ENCODE data around the gene PCDH12.

The PCDH12 gene

DNA sequence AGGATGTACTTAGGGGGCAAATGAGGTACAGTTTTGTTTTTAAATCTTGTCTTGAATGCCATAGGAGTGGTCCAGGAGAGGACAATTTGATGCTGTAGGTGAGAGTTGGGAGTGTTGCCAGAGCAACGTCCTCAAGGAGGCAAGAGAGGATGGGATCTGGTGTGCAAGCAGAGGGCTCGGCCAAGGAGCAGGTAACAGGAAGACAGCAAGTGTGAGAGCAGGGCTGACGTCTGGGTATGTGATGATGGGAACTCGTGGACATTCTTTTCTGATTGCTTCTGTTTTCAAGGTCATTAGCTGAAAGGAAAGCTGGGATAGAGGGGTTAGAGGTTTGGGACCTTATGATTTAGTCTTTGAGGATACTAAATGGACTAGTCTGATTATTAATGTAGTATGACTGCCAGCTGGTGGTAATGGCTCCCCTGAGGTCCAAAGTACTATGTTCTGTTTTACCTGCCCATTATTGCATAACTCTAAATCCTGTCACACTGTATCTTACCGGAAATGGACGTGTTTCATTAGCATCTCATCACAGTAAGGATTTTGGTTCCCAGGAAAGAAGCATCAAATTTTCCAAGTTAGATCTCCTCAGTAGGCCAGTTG, 39.5 kb upstream of the PCDH12 start:
- no peak for TF ChIP-seq ZFX (IDR thresholded peaks at IDR 0.05)
- TF ChIP-seq, protein P1, sequence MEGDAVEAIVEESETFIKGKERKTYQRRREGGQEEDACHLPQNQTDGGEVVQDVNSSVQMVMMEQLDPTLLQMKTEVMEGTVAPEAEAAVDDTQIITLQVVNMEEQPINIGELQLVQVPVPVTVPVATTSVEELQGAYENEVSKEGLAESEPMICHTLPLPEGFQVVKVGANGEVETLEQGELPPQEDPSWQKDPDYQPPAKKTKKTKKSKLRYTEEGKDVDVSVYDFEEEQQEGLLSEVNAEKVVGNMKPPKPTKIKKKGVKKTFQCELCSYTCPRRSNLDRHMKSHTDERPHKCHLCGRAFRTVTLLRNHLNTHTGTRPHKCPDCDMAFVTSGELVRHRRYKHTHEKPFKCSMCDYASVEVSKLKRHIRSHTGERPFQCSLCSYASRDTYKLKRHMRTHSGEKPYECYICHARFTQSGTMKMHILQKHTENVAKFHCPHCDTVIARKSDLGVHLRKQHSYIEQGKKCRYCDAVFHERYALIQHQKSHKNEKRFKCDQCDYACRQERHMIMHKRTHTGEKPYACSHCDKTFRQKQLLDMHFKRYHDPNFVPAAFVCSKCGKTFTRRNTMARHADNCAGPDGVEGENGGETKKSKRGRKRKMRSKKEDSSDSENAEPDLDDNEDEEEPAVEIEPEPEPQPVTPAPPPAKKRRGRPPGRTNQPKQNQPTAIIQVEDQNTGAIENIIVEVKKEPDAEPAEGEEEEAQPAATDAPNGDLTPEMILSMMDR (conservative IDR thresholded peaks at IDR 0.05) = no peak
- no peak overlapping the region for H3K27ac ChIP-seq

DNA sequence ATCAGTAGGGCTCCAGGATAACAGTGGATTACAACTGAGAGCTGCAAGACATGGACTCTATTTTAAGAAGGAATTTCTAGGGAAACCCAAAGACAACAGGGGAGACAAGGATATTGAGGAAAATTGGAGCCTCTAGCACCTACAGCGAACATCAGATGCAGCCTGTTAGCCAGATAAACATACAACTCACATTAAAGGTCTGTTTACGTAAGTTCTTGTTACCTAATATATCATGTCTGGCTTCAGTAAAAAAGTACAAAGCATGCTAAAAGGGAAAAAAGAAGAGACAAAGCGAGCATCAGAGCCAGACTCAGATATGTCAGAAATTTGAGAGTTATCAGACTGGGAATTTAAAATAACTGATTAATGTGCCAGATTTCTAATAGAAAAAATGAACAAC, 37.7 kb upstream of the PCDH12 start:
- TF ChIP-seq ZFX (IDR thresholded peaks at IDR 0.05) = no peak
- TF ChIP-seq, protein P1 (conservative IDR thresholded peaks at IDR 0.05) = no peak
- H3K27ac ChIP-seq = no peak overlapping the region

DNA sequence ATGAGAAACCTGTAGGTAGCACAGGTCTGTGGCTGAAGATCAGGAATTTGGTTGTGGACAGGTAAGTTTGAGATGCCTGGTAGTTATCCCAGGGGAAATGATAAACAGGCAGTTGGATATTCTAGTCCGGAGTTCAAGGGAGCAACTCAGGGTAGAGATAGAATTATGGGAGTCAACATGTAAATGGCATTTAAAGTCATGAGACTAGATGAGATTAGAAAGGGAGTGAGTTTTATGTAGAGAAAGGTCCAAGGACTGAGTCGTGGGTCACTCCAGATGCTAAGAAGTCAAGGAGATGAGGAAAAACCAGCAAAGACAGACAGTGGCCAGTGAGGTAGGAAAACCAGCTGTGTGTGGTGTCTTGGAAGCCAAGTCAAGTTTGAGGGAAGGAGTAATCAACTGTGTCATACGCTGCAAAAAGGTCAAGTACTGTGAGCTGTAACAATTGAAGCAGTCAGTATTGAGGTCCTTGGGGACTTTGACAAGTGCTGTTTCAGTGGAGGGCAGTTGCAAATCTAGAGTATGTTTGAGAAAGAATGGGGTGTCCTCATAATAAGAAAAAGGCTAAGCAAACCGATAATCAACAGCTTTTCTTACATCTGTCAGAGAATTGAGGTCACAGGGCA, 36.6 kb upstream of the PCDH12 start:
- no peak overlapping the region for H3K27ac ChIP-seq
- TF ChIP-seq, protein P1 (conservative IDR thresholded peaks at IDR 0.05) = no peak
- no peak for TF ChIP-seq ZFX (IDR thresholded peaks at IDR 0.05)

DNA sequence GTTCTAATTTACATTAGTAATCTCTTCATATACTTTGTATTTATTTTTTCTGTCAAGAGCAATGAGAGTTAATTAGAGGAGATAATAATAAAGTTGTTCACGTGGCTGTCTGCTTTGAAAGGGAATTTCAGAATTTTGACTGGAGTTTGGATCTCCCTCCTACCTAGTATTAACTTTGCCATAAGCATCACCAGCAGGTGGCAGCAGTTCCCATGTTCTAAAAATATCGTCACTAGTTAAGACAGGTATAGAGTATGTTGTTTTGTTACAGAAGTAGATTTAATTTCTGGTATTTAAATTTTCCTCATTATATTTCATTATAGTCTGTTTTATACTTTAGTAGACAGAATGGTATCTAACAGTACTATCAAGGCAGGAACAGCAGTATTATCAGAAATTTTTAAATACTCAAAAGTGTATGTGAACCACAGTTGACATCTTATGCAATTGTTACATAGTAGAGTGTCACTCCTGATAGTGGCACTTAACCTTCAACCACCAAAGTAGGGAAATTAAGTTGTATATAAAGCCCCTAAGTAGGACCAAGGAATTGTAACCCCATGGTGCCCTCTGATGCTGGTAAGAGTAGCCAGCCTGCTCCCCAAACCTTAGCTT, 34.5 kb upstream of the PCDH12 start:
- no peak for TF ChIP-seq ZFX (IDR thresholded peaks at IDR 0.05)
- TF ChIP-seq, protein P1 (conservative IDR thresholded peaks at IDR 0.05) = peak; percentile 92
- H3K27ac ChIP-seq = no peak overlapping the region

DNA sequence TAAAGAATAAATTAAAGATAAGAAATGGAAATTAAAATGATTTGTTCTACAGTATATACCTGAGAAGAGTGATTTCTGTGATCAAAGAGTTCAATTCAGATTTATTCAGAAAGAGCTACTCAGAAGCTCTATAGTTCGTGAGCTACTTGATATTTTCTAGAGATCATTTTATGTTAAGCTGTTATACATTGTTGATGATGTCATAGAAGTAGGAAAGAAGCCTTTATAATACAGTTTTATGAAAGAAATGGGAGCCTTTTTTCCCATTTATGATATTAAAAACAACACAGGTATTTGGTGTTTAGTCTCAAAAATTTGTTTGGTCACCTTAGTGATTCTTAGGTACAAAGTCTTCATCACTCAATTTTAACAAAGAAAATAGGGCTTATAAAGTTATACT, 31.7 kb upstream of the PCDH12 start:
- TF ChIP-seq, protein P1 (conservative IDR thresholded peaks at IDR 0.05) = no peak
- no peak for TF ChIP-seq ZFX (IDR thresholded peaks at IDR 0.05)
- no peak overlapping the region for H3K27ac ChIP-seq

DNA sequence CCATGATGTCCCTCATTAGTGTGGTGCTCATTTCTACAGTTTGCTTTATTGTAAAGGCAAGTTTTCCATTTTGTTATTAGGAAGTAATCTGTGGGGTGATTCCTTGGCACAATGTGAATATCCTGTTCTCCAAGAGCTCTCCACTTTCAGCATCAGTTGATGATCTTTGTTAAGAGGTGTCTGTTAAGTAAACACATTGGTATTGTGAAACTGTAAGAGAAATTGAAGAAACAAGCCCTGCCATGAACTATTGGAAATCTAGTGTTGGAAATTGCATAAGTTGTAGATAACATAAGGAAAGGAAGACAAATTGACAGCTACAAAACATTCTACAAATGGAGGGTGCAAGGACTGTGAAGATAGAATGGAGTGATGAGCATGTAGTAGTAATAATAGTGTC, 28.1 kb upstream of the PCDH12 start:
- TF ChIP-seq, protein P1 (conservative IDR thresholded peaks at IDR 0.05) = no peak
- no peak for TF ChIP-seq ZFX (IDR thresholded peaks at IDR 0.05)
- H3K27ac ChIP-seq = no peak overlapping the region

DNA sequence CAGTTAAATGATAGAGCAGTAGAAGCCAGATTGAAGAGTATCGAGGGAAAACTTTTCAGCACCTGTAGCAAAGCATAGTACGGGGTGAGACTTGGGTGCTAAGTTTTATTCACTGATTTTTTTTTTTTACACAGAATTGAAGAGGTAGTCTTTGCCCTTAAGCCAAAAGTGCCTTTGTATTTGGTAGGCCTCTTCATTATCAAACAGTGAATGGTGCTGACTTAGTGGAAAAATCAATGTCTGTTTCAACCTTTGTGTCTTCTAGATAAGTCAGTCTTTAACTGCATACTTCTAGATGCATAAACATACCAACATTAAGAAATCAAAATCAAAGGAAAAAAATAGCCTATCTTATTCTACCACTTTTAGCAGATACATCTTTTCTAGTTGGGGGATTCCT, 24.6 kb upstream of the PCDH12 start:
- H3K27ac ChIP-seq = no peak overlapping the region
- TF ChIP-seq ZFX (IDR thresholded peaks at IDR 0.05) = no peak
- TF ChIP-seq, protein P1 (conservative IDR thresholded peaks at IDR 0.05) = no peak

Data from C4-2B (cell line).